Lower lobe of right lung (tissue), 2 donors: ENCODE data around the gene SDR9C7. TPM values are rescaled to one million over a fixed set of nuclear protein-coding genes. Genes with fewer than 3 reads are reported as not detected.

Experiments
- ATAC-seq, 2 donors: fragments of 200-7000 bp; cut with Tn5 transposase; one replicate each; pipeline ENCODE4 v1.9.1; 2020 to 2022; ENCODE audit warnings: mild to moderate bottlenecking in 2 of 2, moderate library complexity in 2 of 2
- DNase-seq: peaks from one replicate; pipeline ENCODE4 v3.0.0-alpha.2; 2020
- H3K27ac ChIP-seq: fragments of 200-600 bp; one replicate; pipeline ENCODE4 v1.8.0; 2022
- H3K27me3 ChIP-seq: fragments of 200-600 bp; one replicate; pipeline ENCODE4 v1.8.0; 2022; ENCODE audit warnings: low read depth
- H3K36me3 ChIP-seq: fragments of 200-600 bp; one replicate; pipeline ENCODE4 v1.8.0; 2022; ENCODE audit warnings: mild to moderate bottlenecking
- H3K4me1 ChIP-seq: fragments of 200-600 bp; one replicate; pipeline ENCODE4 v1.8.0; 2022
- H3K4me3 ChIP-seq: fragments of 200-600 bp; one replicate; pipeline ENCODE4 v1.8.0; 2022; ENCODE audit warnings: mild to moderate bottlenecking
- H3K9me3 ChIP-seq: fragments of 200-600 bp; one replicate; pipeline ENCODE4 v1.8.0; 2022
- intact Hi-C: fragments of 100-400 bp; cut with DNase I; formaldehyde crosslinking; loops from one replicate; pipeline ENCODE4 v1.11.0; 2022
- total RNA-seq: library from RNA; stranded (reverse); fragmentation: NEBNext Ultra II Directional; extraction: Animal tissue kit (Norgen Biotek cat#: 25700); gene quantifications from one replicate; pipeline ENCODE4 v1.2.1, GENCODE V29; 2021
- TF ChIP-seq, protein P1 (sequence below): fragments of 200-600 bp; IDR thresholded peaks from one replicate; pipeline ENCODE4 v1.8.0; 2022; ENCODE audit warnings: antibody characterized with exemption, mild to moderate bottlenecking
- donor health status: DM: no; HTN: yes; CAD: no; lungs with severe emphysema.

The SDR9C7 gene
- total RNA-seq, 1 donor from 2014 or later, result not detected

GRCh38 chr12:56931474-56931978 is 2.7 kb downstream of the SDR9C7 start:
- intact Hi-C loops, result no loop called here
- TF ChIP-seq, protein P1, sequence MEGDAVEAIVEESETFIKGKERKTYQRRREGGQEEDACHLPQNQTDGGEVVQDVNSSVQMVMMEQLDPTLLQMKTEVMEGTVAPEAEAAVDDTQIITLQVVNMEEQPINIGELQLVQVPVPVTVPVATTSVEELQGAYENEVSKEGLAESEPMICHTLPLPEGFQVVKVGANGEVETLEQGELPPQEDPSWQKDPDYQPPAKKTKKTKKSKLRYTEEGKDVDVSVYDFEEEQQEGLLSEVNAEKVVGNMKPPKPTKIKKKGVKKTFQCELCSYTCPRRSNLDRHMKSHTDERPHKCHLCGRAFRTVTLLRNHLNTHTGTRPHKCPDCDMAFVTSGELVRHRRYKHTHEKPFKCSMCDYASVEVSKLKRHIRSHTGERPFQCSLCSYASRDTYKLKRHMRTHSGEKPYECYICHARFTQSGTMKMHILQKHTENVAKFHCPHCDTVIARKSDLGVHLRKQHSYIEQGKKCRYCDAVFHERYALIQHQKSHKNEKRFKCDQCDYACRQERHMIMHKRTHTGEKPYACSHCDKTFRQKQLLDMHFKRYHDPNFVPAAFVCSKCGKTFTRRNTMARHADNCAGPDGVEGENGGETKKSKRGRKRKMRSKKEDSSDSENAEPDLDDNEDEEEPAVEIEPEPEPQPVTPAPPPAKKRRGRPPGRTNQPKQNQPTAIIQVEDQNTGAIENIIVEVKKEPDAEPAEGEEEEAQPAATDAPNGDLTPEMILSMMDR, result no peak
- Histone ChIP-seq H3K27me3 (no peaks in the 10 kb centered on the region), H3K4me1 (peaks cover 19% of the 10 kb centered on the region), H3K9me3 (no peaks in the 10 kb centered on the region), H3K36me3 (no peaks in the 10 kb centered on the region), H3K27ac (peak overlapping the region; percentile 66), H3K4me3 (no peak overlapping the region)
- DNase-seq (no peak), ATAC-seq (peak; percentile 56 to 70)

DNA sequence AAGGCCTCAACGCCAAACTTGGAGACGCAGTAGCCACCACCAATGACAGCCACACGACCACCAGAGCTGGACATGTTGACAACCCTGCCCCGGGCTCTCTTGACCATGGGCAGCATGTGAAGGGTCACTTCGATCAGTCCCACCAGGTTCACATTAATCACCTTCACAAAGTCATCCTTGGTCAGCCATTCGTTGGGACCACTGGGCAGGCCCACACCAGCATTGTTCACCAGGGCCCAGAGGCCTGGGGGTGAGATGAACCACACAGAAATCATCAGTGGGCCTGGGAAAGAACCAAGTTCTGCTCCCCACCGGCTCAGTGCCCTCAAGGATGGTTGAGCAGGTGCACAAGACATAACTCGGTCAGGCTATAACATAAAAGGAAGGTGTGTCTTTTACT is 4.0 kb downstream of the SDR9C7 start:
- no peaks in the 10 kb centered on the region for H3K36me3 ChIP-seq
- TF ChIP-seq, protein P1, result no peak
- intact Hi-C loops, result no loop called here
- H3K27me3 ChIP-seq, result no peaks in the 10 kb centered on the region
- ATAC-seq, result no peak
- H3K4me1 ChIP-seq, result peaks cover 19% of the 10 kb centered on the region
- DNase-seq, result no peak
- no peaks in the 10 kb centered on the region for H3K9me3 ChIP-seq
- H3K4me3 ChIP-seq, result no peak overlapping the region
- H3K27ac ChIP-seq, result no peak overlapping the region

GRCh38 chr12:56929780-56930179 is 4.4 kb downstream of the SDR9C7 start:
- no peak overlapping the region for H3K27ac ChIP-seq
- ATAC-seq (no peak), DNase-seq (no peak)
- H3K4me1 ChIP-seq, result peaks cover 19% of the 10 kb centered on the region
- H3K4me3 ChIP-seq, result no peak overlapping the region
- H3K9me3 ChIP-seq, result no peaks in the 10 kb centered on the region
- intact Hi-C loops, result no loop called here
- no peaks in the 10 kb centered on the region for H3K36me3 ChIP-seq
- no peaks in the 10 kb centered on the region for H3K27me3 ChIP-seq
- TF ChIP-seq, protein P1, result no peak

- intact Hi-C loops, result no loop called here
- no peak overlapping the region for H3K4me3 ChIP-seq
- DNase-seq, result no peak
- H3K9me3 ChIP-seq, result no peaks in the 10 kb centered on the region
- TF ChIP-seq, protein P1, result no peak
- no peaks in the 10 kb centered on the region for H3K27me3 ChIP-seq
- no peak for ATAC-seq
- no peaks in the 10 kb centered on the region for H3K36me3 ChIP-seq
- H3K27ac ChIP-seq, result no peak overlapping the region
- peaks cover 19% of the 10 kb centered on the region for H3K4me1 ChIP-seq
These were observed 5.9 kb downstream of the SDR9C7 start for GRCh38 chr12:56928262-56928661.

- Histone ChIP-seq H3K4me3 (no peak overlapping the region), H3K27me3 (no peaks in the 10 kb centered on the region), H3K4me1 (peaks cover 9% of the 10 kb centered on the region), H3K9me3 (no peaks in the 10 kb centered on the region), H3K36me3 (no peaks in the 10 kb centered on the region), H3K27ac (no peak overlapping the region)
- intact Hi-C loops, result no loop called here
- no peak for DNase-seq
- TF ChIP-seq, protein P1, result no peak
- no peak for ATAC-seq
These were observed 6.9 kb downstream of the SDR9C7 start for GRCh38 chr12:56927281-56927680.

DNA sequence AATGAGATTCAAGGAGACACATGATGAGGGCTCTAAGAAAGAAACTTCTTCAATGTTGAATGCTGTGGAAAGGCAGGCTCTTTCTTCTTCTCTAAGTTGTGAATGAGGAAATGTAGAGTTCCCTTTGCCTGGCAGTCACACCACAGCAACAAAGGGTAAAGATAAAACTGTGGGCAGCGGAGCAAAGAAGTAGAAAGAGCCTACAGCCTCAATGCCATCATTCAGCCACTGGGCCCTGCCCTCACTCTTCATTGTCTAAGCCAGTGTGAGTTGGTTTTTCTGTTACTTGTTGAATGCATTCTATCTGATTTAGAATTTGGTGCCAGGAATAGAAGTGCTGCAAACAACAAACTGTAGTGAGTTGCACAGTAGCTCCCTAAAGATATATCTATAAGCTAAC is 12.2 kb downstream of the SDR9C7 start:
- DNase-seq (no peak), ATAC-seq (peak in 1 of 2 donors; percentile 55)

More for the DNA sequence above, 12.2 kb downstream of the SDR9C7 start:
- Histone ChIP-seq H3K4me1 (no peaks in the 10 kb centered on the region), H3K4me3 (no peak overlapping the region), H3K27ac (no peak overlapping the region), H3K36me3 (no peaks in the 10 kb centered on the region), H3K27me3 (no peaks in the 10 kb centered on the region), H3K9me3 (no peaks in the 10 kb centered on the region)
- TF ChIP-seq, protein P1, result no peak
- intact Hi-C loops, result no loop called here
